A549 (cell line): Measurements from ENCODE around the gene RIMBP2. TPM values are rescaled to one million over a fixed set of nuclear protein-coding genes. Genes with fewer than 3 reads are reported as not detected.

Source experiments
- ATAC-seq, 2 experiments: fragments of 200-7000 bp in 1 of 2; fragments of >200 bp in 1 of 2; cut with Nextera tagmentation in 1 of 2; cut with Tn5 transposase in 1 of 2; 3 replicates each; pipeline versions ENCODE4 v1.8.0 to v1.9.1; 2018 to 2020; ENCODE audit warnings: mild to moderate bottlenecking in 1 of 2, moderate library complexity in 1 of 2
- CTCF ChIA-PET: fragments of 300-600 bp; sonication (Branson Sonifier 250); formaldehyde crosslinking; extraction: SDS; loops from one replicate; lab custom pipeline; 2021; ENCODE audit warnings: antibody characterized with exemption, inconsistent platforms; lab: Yijun Ruan, JAX
- POLR2A ChIA-PET: fragments of 350-600 bp; formaldehyde crosslinking; extraction: SDS; loops from one replicate; lab custom pipeline; 2021; ENCODE audit warnings: antibody characterized with exemption, inconsistent platforms; lab: Yijun Ruan, JAX
- DNase-seq, 2 experiments: peaks; one replicate each; pipeline versions ENCODE4 v3.0.0 to v3.0.0-alpha.2; 2011 to 2016; ENCODE audit warnings: low read depth in 1 of 2, low spot score in 1 of 2
- FAIRE-seq: peaks from 2 replicates; lab custom pipeline; 2011; peaks lifted over from hg19 to GRCh38; lab: Jason Lieb, UNC
- H3K27ac ChIP-seq, 2 experiments: fragments of >200 bp; sonication (Bioruptor Twin); formaldehyde crosslinking; 3 replicates each; pipeline ENCODE4 v1.5.1; 2016 to 2017
- H3K4me1 ChIP-seq: fragments of >200 bp; sonication (Bioruptor Twin); formaldehyde crosslinking; 3 replicates; pipeline ENCODE4 v1.6.1; 2016
- H3K4me2 ChIP-seq: fragments of >200 bp; sonication (Bioruptor Twin); formaldehyde crosslinking; 3 replicates; pipeline ENCODE4 v1.6.1; 2016
- H3K4me3 ChIP-seq: fragments of >200 bp; sonication (Bioruptor Twin); formaldehyde crosslinking; 3 replicates; pipeline ENCODE4 v1.5.1; 2016
- H3K9me3 ChIP-seq: fragments of >200 bp; sonication (Bioruptor Twin); formaldehyde crosslinking; 3 replicates; pipeline ENCODE4 v1.6.1; 2016
- BHLHE40 ChIP-seq: IDR thresholded peaks from 2 replicates; pipeline ENCODE4 v1.6.1; 2012; ENCODE audit warnings: low read depth, low read length, inconsistent platforms
- CBX2 ChIP-seq: fragments of 200-600 bp; sonication (generic); IDR thresholded peaks from 2 replicates; pipeline ENCODE4 v1.6.1; 2016; ENCODE audit warnings: low read depth, mild to moderate bottlenecking, borderline replicate concordance
- CBX8 ChIP-seq: fragments of 200-600 bp; sonication (generic); IDR thresholded peaks from 2 replicates; pipeline ENCODE4 v1.6.1; 2016
- CEBPB ChIP-seq, 2 experiments: fragments of >200 bp in 1 of 2; sonication (Bioruptor Twin) in 1 of 2; formaldehyde crosslinking in 1 of 2; IDR thresholded peaks; 2 replicates each; pipeline ENCODE4 v1.6.1; 2012 to 2016
- CHD4 ChIP-seq: fragments of 200-600 bp; sonication (generic); IDR thresholded peaks from 2 replicates; pipeline ENCODE4 v1.6.1; 2016; ENCODE audit warnings: antibody characterized with exemption, mild to moderate bottlenecking, borderline replicate concordance
- EHF ChIP-seq: fragments of 250-450 bp; sonication (Bioruptor Pico); IDR thresholded peaks from 2 replicates; pipeline ENCODE4 v1.5.0; 2020; ENCODE audit warnings: mild to moderate bottlenecking
- EHMT2 ChIP-seq: fragments of 200-600 bp; sonication (generic); IDR thresholded peaks from 2 replicates; pipeline ENCODE4 v1.6.1; 2016; ENCODE audit warnings: antibody characterized with exemption, low read depth, mild to moderate bottlenecking, moderate library complexity
- EP300 ChIP-seq, 2 experiments: fragments of >200 bp; sonication (Bioruptor Twin); formaldehyde crosslinking; IDR thresholded peaks; 2 replicates in 1 of 2; 3 replicates in 1 of 2; pipeline ENCODE4 v1.6.1; 2016 to 2017
- FOSL2 ChIP-seq, 2 experiments: fragments of 450-650 bp in 1 of 2; fragments of >200 bp in 1 of 2; sonication (Bioruptor Twin) in 1 of 2; formaldehyde crosslinking; IDR thresholded peaks; 2 replicates each; pipeline versions ENCODE4 v1.5.0 to v1.6.1; 2016 to 2020; ENCODE audit warnings: mild to moderate bottlenecking in 1 of 2, moderate library complexity in 1 of 2
- FOXS1 ChIP-seq: fragments of 250-450 bp; sonication (Bioruptor Pico); IDR thresholded peaks from 2 replicates; pipeline ENCODE4 v1.5.0; 2020; ENCODE audit warnings: mild to moderate bottlenecking, moderate library complexity
- GATA3 ChIP-seq: IDR thresholded peaks from 2 replicates; pipeline ENCODE4 v1.6.1; 2012; ENCODE audit warnings: borderline replicate concordance
- HDAC2 ChIP-seq: fragments of 200-600 bp; sonication (generic); IDR thresholded peaks from 2 replicates; pipeline ENCODE4 v1.6.1; 2016
- HOXA7 ChIP-seq: fragments of 250-450 bp; sonication (Bioruptor Pico); IDR thresholded peaks from 2 replicates; pipeline ENCODE4 v1.5.0; 2020; ENCODE audit warnings: mild to moderate bottlenecking, moderate library complexity
- KDM5A ChIP-seq: fragments of 200-600 bp; sonication (generic); IDR thresholded peaks from 2 replicates; pipeline ENCODE4 v1.6.1; 2016; ENCODE audit warnings: antibody characterized with exemption, mild to moderate bottlenecking
- MAFK ChIP-seq: fragments of 450-650 bp; IDR thresholded peaks from 2 replicates; pipeline ENCODE4 v1.6.1; 2014; ENCODE audit not compliant: partially characterized antibody
- MAZ ChIP-seq: fragments of 150-350 bp; IDR thresholded peaks from 2 replicates; pipeline ENCODE4 v1.6.1; 2014; ENCODE audit warnings: antibody characterized with exemption, low read depth, low read length, borderline replicate concordance
- MYC ChIP-seq: IDR thresholded peaks from 2 replicates; pipeline ENCODE4 v1.6.1; 2012; ENCODE audit warnings: mild to moderate bottlenecking, inconsistent platforms, low read length, improper control_type of control experiment, borderline replicate concordance
- NFE2L2 ChIP-seq: fragments of 150-350 bp; conservative IDR thresholded peaks from 2 replicates; pipeline ENCODE4 v1.6.1; 2014; ENCODE audit warnings: low read length
- NR3C1 ChIP-seq: fragments of >200 bp; sonication (Bioruptor Twin); formaldehyde crosslinking; IDR thresholded peaks from 3 replicates; pipeline ENCODE4 v1.6.1; 2017
- POLR2AphosphoS2 ChIP-seq: conservative IDR thresholded peaks from 2 replicates; pipeline ENCODE4 v1.6.1; 2012; ENCODE audit warnings: low read length, improper control_type of control experiment, inconsistent platforms
- RAD21 ChIP-seq, 2 experiments: fragments of >200 bp in 1 of 2; sonication (Bioruptor Twin) in 1 of 2; formaldehyde crosslinking in 1 of 2; IDR thresholded peaks in 1 of 2; conservative IDR thresholded peaks in 1 of 2; 2 replicates in 1 of 2; 3 replicates in 1 of 2; pipeline ENCODE4 v1.6.1; 2012 to 2018; ENCODE audit warnings: inconsistent platforms in 1 of 2
- RARB ChIP-seq: fragments of 250-450 bp; sonication (Bioruptor Pico); IDR thresholded peaks from 2 replicates; pipeline ENCODE4 v1.8.0; 2021; ENCODE audit warnings: mild to moderate bottlenecking, moderate library complexity
- RCOR1 ChIP-seq: fragments of 150-350 bp; IDR thresholded peaks from 2 replicates; pipeline ENCODE4 v1.6.1; 2014; ENCODE audit warnings: antibody characterized with exemption, low read length, low read depth
- RFX5 ChIP-seq: fragments of 450-650 bp; IDR thresholded peaks from 2 replicates; pipeline ENCODE4 v1.7.1; 2014; ENCODE audit warnings: antibody characterized with exemption, mild to moderate bottlenecking, moderate library complexity
- SMC3 ChIP-seq: fragments of >200 bp; sonication (Bioruptor Twin); formaldehyde crosslinking; IDR thresholded peaks from 3 replicates; pipeline ENCODE4 v1.6.1; 2018; ENCODE audit warnings: inconsistent platforms
- TFCP2L1 ChIP-seq: fragments of 250-450 bp; sonication (Bioruptor Pico); IDR thresholded peaks from 2 replicates; pipeline ENCODE4 v1.5.0; 2021; ENCODE audit warnings: mild to moderate bottlenecking
- TP53 ChIP-seq: fragments of 250-450 bp; sonication (Bioruptor Pico); IDR thresholded peaks from 2 replicates; pipeline ENCODE4 v1.5.0; 2021; ENCODE audit warnings: mild to moderate bottlenecking, moderate library complexity
- ZC3H11A ChIP-seq: fragments of 450-650 bp; IDR thresholded peaks from 2 replicates; pipeline ENCODE4 v1.6.1; 2014; ENCODE audit warnings: antibody characterized with exemption, mild to moderate bottlenecking
- ZFP36 ChIP-seq: fragments of 450-650 bp; IDR thresholded peaks from 2 replicates; pipeline ENCODE4 v1.6.1; 2014; ENCODE audit warnings: borderline replicate concordance; ENCODE audit not compliant: partially characterized antibody
- ZNF302 ChIP-seq: fragments of 250-450 bp; sonication (Bioruptor Pico); IDR thresholded peaks from 2 replicates; pipeline ENCODE4 v1.9.0; 2021; ENCODE audit warnings: inconsistent platforms, mild to moderate bottlenecking, moderate library complexity
- ZSCAN20 ChIP-seq: fragments of 250-450 bp; sonication (Bioruptor Pico); IDR thresholded peaks from 2 replicates; pipeline ENCODE4 v1.8.0; 2022; ENCODE audit warnings: mild to moderate bottlenecking, moderate library complexity
- WGBS: methylation state at CpG from one replicate; pipeline ENCODE4 v1.1.6; 2017; ENCODE audit errors: missing lambda C conversion rate; 5-methylcytosine and 5-hydroxymethylcytosine counted together
- polyA plus RNA-seq, 4 experiments: library from polyadenylated mRNA; depleted of rRNA in 3 of 4; stranded (reverse); fragments of >200 nt; fragmentation: RNase III in 1 of 4; extraction: RNeasy Plus Mini Kit Qiagen cat#74134 plus additional on column Dnase treatment in 1 of 4; gene quantifications; 2 replicates in 3 of 4; 3 replicates in 1 of 4; pipeline ENCODE4 v1.2.3, GENCODE V29; 2011 to 2017
- TF ChIP-seq, protein P1 (sequence below): IDR thresholded peaks from 2 replicates; pipeline ENCODE4 v1.6.1; 2012; ENCODE audit warnings: low read depth, borderline replicate concordance
- TF ChIP-seq, protein P2 (sequence below): fragments of 450-650 bp; IDR thresholded peaks from 2 replicates; pipeline ENCODE4 v1.6.1; 2014; ENCODE audit warnings: antibody characterized with exemption
- TF ChIP-seq, protein P3 (sequence below): IDR thresholded peaks from 2 replicates; pipeline ENCODE4 v1.6.1; 2012
- TF ChIP-seq, protein P4 (sequence below): fragments of >200 bp; sonication (Bioruptor Twin); formaldehyde crosslinking; IDR thresholded peaks from 2 replicates; pipeline ENCODE4 v1.6.1; 2016

RIMBP2 gene
- polyA plus RNA-seq, 2 of the 4 experiments (the other 2 are of a cell fraction), result not detected

DNA sequence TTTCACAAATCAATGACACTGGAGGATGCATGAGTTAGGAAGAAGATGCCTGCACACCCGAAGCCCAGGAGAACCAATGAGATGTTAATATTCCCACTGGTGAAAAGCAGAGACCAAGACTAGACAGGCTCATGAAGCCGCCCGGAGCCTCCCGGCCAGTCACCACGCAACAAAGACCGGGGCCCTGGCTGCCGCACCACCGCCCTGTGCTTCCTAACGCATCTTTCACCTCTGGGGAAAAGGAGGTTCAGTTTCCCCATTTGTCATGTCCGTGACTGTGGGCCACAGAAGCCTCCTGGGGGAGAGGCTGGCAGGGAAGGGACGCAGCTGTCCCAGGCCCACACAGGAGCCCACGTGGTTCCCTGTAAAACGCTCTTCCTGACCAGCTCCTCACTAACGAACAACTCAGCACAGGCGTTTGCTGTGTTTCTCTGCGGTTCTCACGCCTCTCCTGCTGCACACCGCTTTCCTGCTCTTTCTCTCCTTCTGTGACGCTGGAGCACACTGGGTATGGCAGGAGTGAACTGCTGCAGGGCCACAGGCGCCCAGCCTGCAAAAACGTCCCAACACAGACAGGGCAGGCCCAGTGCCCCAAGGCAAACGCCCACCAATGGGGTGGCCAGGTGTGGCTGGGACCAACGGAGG, 10.8 kb downstream of the RIMBP2 start:
- ATAC-seq, result no peak
- Histone ChIP-seq H3K4me1 (no peaks in the 10 kb centered on the region), H3K4me3 (no peak overlapping the region), H3K4me2 (no peak overlapping the region), H3K27ac (no peak overlapping the region), H3K9me3 (no peaks in the 10 kb centered on the region)
- WGBS, result 25% methylated on average over 23 of the region's 23 CpGs
- POLR2A ChIA-PET, result no interaction called here
- DNase-seq, result no peak
- TF ChIP-seq ZNF302 (no peak), NR3C1 (no peak), POLR2AphosphoS2 (no peak), KDM5A (no peak), HOXA7 (CRISPR knock-in tag) (no peak), RARB (CRISPR knock-in tag) (no peak), TFCP2L1 (no peak), FOSL2 (IDR thresholded peaks at IDR 0.05) (no peak), FOSL2 (CRISPR knock-in tag; IDR thresholded peaks at IDR 0.05) (no peak), RFX5 (no peak), BHLHE40 (no peak), GATA3 (no peak), EHF (no peak), FOXS1 (CRISPR knock-in tag) (no peak), CBX2 (no peak), TP53 (CRISPR knock-in tag) (no peak)
- TF ChIP-seq, protein P1, sequence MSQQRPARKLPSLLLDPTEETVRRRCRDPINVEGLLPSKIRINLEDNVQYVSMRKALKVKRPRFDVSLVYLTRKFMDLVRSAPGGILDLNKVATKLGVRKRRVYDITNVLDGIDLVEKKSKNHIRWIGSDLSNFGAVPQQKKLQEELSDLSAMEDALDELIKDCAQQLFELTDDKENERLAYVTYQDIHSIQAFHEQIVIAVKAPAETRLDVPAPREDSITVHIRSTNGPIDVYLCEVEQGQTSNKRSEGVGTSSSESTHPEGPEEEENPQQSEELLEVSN, result no peak
- TF ChIP-seq, protein P2, sequence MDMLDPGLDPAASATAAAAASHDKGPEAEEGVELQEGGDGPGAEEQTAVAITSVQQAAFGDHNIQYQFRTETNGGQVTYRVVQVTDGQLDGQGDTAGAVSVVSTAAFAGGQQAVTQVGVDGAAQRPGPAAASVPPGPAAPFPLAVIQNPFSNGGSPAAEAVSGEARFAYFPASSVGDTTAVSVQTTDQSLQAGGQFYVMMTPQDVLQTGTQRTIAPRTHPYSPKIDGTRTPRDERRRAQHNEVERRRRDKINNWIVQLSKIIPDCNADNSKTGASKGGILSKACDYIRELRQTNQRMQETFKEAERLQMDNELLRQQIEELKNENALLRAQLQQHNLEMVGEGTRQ, result no peak
- TF ChIP-seq, protein P3, sequence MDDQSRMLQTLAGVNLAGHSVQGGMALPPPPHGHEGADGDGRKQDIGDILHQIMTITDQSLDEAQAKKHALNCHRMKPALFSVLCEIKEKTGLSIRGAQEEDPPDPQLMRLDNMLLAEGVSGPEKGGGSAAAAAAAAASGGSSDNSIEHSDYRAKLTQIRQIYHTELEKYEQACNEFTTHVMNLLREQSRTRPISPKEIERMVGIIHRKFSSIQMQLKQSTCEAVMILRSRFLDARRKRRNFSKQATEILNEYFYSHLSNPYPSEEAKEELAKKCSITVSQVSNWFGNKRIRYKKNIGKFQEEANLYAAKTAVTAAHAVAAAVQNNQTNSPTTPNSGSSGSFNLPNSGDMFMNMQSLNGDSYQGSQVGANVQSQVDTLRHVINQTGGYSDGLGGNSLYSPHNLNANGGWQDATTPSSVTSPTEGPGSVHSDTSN, result no peak
- FAIRE-seq, result no peak
- CTCF ChIA-PET, result interaction anchor here (1.1 kb wide), 1 partner anchor 10 kb away, joined by 3 read pairs; no protein-coding TSS in a partner anchor

DNA sequence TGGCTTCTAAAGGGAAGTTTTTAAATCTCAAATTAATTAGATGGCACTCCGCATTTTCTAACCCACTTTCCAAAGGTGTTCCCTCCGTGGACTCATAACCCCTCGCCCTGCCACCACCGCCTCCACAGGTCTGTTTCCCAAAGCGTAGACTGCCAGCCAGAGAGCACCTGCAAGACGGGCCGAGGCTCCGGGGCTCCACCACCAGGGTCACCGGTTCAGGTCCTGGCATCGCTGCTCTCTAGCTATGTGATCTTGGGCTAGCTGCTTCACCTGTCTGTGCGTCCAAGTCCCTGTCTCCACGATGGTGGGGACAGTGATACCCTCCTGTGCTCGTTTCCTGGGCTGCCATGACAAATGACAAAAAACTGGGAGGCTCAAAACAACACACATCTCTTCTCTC, 11.5 kb downstream of the RIMBP2 start:
- Histone ChIP-seq H3K4me2 (no peak overlapping the region), H3K4me1 (no peaks in the 10 kb centered on the region), H3K27ac (no peak overlapping the region), H3K4me3 (no peak overlapping the region), H3K9me3 (no peaks in the 10 kb centered on the region)
- FAIRE-seq, result no peak
- 35% methylated on average over 10 of the region's 13 CpGs for WGBS
- no peak for TF ChIP-seq EP300 (IDR thresholded peaks at IDR 0.05)
- TF ChIP-seq ZC3H11A, result no peak
- TF ChIP-seq EHMT2, result no peak
- CTCF ChIA-PET, result no interaction called here
- no peak for DNase-seq
- ATAC-seq, result no peak
- POLR2A ChIA-PET, result no interaction called here

DNA sequence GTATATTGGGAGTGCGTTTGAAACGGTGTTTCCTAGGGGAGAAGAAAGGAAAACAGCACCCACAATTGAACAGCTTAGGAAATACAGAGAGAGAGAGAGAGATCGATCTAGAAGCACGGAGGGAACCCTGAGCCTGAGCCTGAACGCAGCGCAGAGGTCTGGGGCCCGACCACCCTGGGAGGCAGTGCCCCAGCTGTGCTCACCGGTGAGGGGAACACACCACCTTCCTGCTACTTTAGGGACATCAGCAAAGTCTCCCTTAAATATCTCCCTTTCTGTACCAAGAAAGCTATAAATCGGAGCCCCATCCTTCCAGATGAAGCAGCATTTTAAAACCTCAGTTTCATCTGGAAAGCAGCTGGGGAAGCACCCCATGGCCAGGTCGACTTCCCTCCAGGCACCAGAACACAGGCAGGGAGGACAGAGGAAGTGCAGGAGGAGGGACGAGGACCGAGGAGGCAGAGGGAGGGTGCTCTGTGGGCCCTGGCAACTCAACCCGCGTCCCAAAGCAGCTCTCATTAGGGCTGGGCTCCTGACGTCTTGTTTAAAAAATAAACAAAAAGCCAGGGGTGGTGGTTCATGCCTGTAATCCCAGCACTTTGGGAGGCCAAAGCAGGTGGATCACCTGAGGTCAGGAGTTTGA, 12.2 kb downstream of the RIMBP2 start:
- no peak for TF ChIP-seq RAD21 (conservative IDR thresholded peaks at IDR 0.05 in 1 of 2, IDR thresholded peaks at IDR 0.05 in 1 of 2)
- TF ChIP-seq GATA3, result no peak
- no peak for TF ChIP-seq MAZ
- TF ChIP-seq MAFK, result no peak
- no peak for TF ChIP-seq HDAC2
- TF ChIP-seq CEBPB (IDR thresholded peaks at IDR 0.05), result no peak
- TF ChIP-seq SMC3, result no peak
- no peak for TF ChIP-seq ZSCAN20 (CRISPR knock-in tag)
- no peak for TF ChIP-seq RCOR1
- TF ChIP-seq ZFP36, result no peak
- TF ChIP-seq RFX5, result no peak
- no peak for TF ChIP-seq EP300 (IDR thresholded peaks at IDR 0.05)
- no peak for TF ChIP-seq CBX8
- no peak for TF ChIP-seq CHD4
- no peak for TF ChIP-seq NFE2L2
- TF ChIP-seq MYC, result no peak
- no peak for TF ChIP-seq ZNF302
- TF ChIP-seq, protein P4, sequence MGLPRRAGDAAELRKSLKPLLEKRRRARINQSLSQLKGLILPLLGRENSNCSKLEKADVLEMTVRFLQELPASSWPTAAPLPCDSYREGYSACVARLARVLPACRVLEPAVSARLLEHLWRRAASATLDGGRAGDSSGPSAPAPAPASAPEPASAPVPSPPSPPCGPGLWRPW, result no peak
- TF ChIP-seq, all 56 proteins: peak for 0

More for the DNA sequence above, 12.2 kb downstream of the RIMBP2 start:
- CTCF ChIA-PET, result no interaction called here
- no peak for FAIRE-seq
- 10% methylated on average over 14 of the region's 15 CpGs for WGBS
- Histone ChIP-seq H3K9me3 (no peaks in the 10 kb centered on the region), H3K4me1 (no peaks in the 10 kb centered on the region), H3K4me2 (no peak overlapping the region), H3K27ac (no peak overlapping the region), H3K4me3 (no peak overlapping the region)
- POLR2A ChIA-PET, result no interaction called here
- no peak for ATAC-seq
- DNase-seq, result no peak
